Activated CD4-positive, alpha-beta T cell treated with anti-CD3 and anti-CD28 coated beads, Interleukin-2, amount 50 U/mL, for 4 hours (primary cell): ENCODE measurements around the gene C16orf86.

Experiments
- DNase-seq, 2 experiments: peaks; one replicate each; pipeline ENCODE4 v3.0.0-alpha.2; 2020

Gene C16orf86

GRCh38 chr16:67654403-67654911 is 12.2 kb upstream of the C16orf86 start:
- no peak for DNase-seq

- no peak for DNase-seq
Observed at GRCh38 chr16:67655363-67655762, 11.3 kb upstream of the C16orf86 start.

- no peak for DNase-seq
Observed at GRCh38 chr16:67656344-67657016, 10.1 kb upstream of the C16orf86 start.

GRCh38 chr16:67657017-67657608 is 9.5 kb upstream of the C16orf86 start:
- DNase-seq = no peak

- no peak for DNase-seq
Observed at GRCh38 chr16:67657751-67658518, 8.7 kb upstream of the C16orf86 start.

- DNase-seq = no peak
Observed at GRCh38 chr16:67658849-67659674, 7.6 kb upstream of the C16orf86 start.

GRCh38 chr16:67659675-67660563 is 6.7 kb upstream of the C16orf86 start, which contains the start of gene ACD:
ACD (minus strand) TSS chr16:67660260; CDS start chr16:67660220, 40 bp downstream.
- peak; percentile 86 to 89 for DNase-seq

- peak; percentile 88 to 93 for DNase-seq
Observed at GRCh38 chr16:67660564-67661028, 6.0 kb upstream of the C16orf86 start, which contains the start of gene PARD6A. PARD6A (plus strand) TSS chr16:67660960; CDS start chr16:67661039, 79 bp downstream.

GRCh38 chr16:67661101-67661761 is 5.4 kb upstream of the C16orf86 start:
- DNase-seq = no peak

- no peak for DNase-seq
Observed at GRCh38 chr16:67661886-67662652, 4.5 kb upstream of the C16orf86 start.

GRCh38 chr16:67662653-67663010 is 4.0 kb upstream of the C16orf86 start:
- no peak for DNase-seq

- no peak for DNase-seq
Observed at GRCh38 chr16:67663151-67663876, 3.3 kb upstream of the C16orf86 start.

- no peak for DNase-seq
Observed at GRCh38 chr16:67663877-67664222, 2.8 kb upstream of the C16orf86 start.

GRCh38 chr16:67664258-67664657 is 2.4 kb upstream of the C16orf86 start:
- no peak for DNase-seq

- DNase-seq = no peak
Observed at GRCh38 chr16:67664871-67665270, 1.7 kb upstream of the C16orf86 start.

GRCh38 chr16:67665598-67665997 is 1.0 kb upstream of the C16orf86 start:
- DNase-seq = no peak

GRCh38 chr16:67666032-67666551 is 522 bp upstream of the C16orf86 start:
- no peak for DNase-seq

- no peak for DNase-seq
Observed at GRCh38 chr16:67667453-67667816, 821 bp downstream of the C16orf86 start.

GRCh38 chr16:67667817-67668494 is 1.3 kb downstream of the C16orf86 start:
- peak; percentile 74 to 79 for DNase-seq
